ENCODE results near the gene LACTBL1. TPM values are rescaled to one million over a fixed set of nuclear protein-coding genes. Genes with fewer than 3 reads are reported as not detected.
"Not testable (repeated sequence)": the region's sequence is repeated elsewhere in the genome, so short reads cannot be mapped to it uniquely, and the experiment has no call there.

Gene LACTBL1
- total RNA-seq, 4 donors from 2014 or later: not detected

DNA sequence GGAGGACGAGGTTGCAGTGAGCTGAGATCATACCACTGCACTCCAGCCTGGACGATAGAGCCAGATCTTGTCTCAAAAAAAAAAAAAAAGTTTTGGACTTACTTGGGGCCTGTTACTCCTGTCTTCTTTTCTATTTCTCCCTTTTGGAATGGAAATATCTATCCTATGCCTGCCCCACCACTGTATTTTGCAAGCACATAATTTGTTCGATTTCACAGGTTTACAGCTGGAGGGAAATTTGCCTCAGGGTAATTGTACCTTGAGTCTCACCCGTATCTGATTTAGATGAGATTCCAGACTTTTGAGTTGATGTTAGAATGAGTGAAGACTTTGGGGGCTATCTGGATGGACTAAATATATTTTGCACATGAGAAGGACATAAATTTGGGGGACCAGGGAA, 34.4 kb upstream of the LACTBL1 start:
- H3K27me3 ChIP-seq: no peaks in the 10 kb centered on the region
- H3K4me1 ChIP-seq: no peaks in the 10 kb centered on the region
- no peaks in the 10 kb centered on the region for H3K36me3 ChIP-seq
- no peak overlapping the region for H3K27ac ChIP-seq
- TF ChIP-seq, protein P1, sequence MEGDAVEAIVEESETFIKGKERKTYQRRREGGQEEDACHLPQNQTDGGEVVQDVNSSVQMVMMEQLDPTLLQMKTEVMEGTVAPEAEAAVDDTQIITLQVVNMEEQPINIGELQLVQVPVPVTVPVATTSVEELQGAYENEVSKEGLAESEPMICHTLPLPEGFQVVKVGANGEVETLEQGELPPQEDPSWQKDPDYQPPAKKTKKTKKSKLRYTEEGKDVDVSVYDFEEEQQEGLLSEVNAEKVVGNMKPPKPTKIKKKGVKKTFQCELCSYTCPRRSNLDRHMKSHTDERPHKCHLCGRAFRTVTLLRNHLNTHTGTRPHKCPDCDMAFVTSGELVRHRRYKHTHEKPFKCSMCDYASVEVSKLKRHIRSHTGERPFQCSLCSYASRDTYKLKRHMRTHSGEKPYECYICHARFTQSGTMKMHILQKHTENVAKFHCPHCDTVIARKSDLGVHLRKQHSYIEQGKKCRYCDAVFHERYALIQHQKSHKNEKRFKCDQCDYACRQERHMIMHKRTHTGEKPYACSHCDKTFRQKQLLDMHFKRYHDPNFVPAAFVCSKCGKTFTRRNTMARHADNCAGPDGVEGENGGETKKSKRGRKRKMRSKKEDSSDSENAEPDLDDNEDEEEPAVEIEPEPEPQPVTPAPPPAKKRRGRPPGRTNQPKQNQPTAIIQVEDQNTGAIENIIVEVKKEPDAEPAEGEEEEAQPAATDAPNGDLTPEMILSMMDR (IDR thresholded peaks at IDR 0.05): no peak
- no peak for TF ChIP-seq POLR2A (IDR thresholded peaks at IDR 0.05)
- intact Hi-C loops (cut with DNase I; ENCODE audit: low total_unique reads): no loop called here
- H3K9me3 ChIP-seq: no peaks in the 10 kb centered on the region
- no peak for DNase-seq
- H3K4me3 ChIP-seq: no peak overlapping the region

DNA sequence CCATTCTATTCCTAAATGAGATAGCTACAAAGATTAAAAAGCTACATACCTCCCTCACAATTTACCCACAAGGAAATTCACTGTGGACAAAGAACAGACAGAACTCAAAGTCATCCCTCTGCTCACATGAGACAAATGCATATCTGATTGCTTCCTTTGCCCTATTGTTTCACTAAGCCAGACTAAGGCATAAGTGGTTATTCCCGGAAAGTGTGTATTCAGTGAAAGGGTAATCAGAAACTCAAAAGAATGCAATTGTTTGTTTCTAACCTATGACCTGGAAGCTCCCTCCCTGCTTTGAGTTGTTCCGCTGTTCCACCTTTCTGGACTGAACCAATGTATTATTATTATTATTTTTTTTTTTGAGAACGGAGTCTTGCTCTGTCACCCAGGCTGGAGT, 32.1 kb upstream of the LACTBL1 start:
- H3K4me3 ChIP-seq; H3K4me1 ChIP-seq; intact Hi-C loops (cut with DNase I; ENCODE audit: low total_unique reads); H3K9me3 ChIP-seq; DNase-seq; H3K27me3 ChIP-seq; H3K36me3 ChIP-seq; H3K27ac ChIP-seq: not testable (repeated sequence)

DNA sequence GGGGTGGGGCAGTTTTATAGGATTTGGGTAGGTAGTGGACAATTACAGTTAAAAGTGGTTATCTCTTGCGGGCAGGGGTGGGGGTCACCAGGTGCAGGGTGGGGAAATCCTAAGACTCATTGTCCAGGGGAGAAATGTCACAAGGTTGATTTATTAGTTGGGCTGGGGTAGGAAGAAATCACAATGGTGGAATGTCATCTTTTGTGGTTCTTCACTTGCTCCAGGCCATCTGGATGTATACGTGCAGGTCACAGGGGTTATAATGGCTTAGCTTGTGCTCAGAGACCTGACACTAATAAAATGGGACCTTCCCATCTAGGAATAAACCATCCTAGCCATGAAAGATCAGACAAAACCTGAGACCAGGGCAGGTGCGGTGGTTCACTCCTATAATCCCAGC, 31.4 kb upstream of the LACTBL1 start:
- no peak overlapping the region for H3K4me3 ChIP-seq
- intact Hi-C loops (cut with DNase I; ENCODE audit: low total_unique reads): no loop called here
- H3K4me1 ChIP-seq: no peaks in the 10 kb centered on the region
- H3K36me3 ChIP-seq: no peaks in the 10 kb centered on the region
- H3K9me3 ChIP-seq: no peaks in the 10 kb centered on the region
- TF ChIP-seq POLR2A (IDR thresholded peaks at IDR 0.05): no peak
- TF ChIP-seq, protein P1 (IDR thresholded peaks at IDR 0.05): no peak
- H3K27me3 ChIP-seq: no peaks in the 10 kb centered on the region
- no peak overlapping the region for H3K27ac ChIP-seq
- DNase-seq: no peak

DNA sequence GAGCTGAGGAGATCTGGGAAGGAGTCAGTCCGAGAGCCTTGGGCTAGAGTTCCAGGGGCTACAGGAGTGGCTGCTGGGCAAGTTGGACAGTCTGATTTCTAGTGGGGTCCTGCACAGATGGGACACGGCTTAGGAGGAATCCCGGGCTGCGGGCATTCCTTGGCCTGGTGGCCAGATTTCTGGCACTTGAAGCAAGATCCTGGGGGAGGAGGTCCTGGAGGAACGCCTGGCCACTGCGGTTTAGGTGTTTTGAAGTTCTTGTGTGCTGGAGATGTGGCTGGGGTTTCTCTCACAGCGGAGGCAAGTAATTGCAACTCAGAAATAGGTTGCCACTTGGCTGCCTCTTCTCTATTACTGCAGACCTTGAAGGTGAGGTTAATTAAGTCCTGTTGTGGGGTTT, 29.6 kb upstream of the LACTBL1 start:
- H3K27ac ChIP-seq; DNase-seq; H3K4me3 ChIP-seq; H3K9me3 ChIP-seq; H3K4me1 ChIP-seq; H3K27me3 ChIP-seq; H3K36me3 ChIP-seq; intact Hi-C loops (cut with DNase I; ENCODE audit: low total_unique reads): not testable (repeated sequence)

DNA sequence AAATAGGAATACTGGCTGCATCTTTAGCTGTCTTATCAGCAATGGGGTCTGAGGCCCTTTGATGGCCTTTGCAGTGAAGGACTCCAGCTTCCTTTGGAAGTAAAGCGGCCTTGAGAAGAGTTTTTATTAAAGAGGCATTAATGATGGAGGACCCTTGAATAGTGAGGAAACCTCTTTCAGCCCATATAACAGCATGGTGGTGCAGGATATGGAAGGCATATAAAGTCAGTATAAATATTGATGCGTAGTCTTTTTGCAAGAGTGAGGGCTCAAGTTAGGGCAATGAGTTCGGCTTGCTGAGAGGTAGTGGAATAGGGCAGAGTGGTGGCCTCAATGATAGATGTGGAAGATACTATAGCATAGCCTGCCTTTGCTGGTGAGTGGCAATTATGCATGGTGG, 27.5 kb upstream of the LACTBL1 start:
- intact Hi-C loops (cut with DNase I; ENCODE audit: low total_unique reads); H3K36me3 ChIP-seq; H3K4me1 ChIP-seq; H3K27ac ChIP-seq; DNase-seq; H3K9me3 ChIP-seq; H3K27me3 ChIP-seq; H3K4me3 ChIP-seq: not testable (repeated sequence)

DNA sequence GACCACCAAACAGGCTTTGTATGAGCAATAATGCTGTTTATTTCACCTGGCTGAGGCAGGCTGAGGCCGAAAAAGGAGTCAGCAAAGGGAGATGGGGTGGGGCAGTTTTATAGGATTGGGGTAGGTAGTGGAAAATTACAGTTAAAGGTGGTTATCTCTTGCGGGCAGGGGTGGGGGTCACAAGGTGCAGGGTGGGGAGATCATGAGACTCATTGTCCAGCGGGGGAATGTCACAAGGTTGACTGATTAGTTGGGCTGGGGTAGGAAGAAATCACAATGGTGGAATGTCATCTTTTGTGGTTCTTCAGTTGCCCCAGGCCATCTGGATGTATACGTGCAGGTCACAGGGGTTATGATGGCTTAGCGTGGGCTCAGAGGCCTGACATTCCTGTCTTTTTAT, 24.9 kb upstream of the LACTBL1 start:
- H3K4me3 ChIP-seq; DNase-seq; H3K27ac ChIP-seq; intact Hi-C loops (cut with DNase I; ENCODE audit: low total_unique reads); H3K27me3 ChIP-seq; H3K36me3 ChIP-seq; H3K4me1 ChIP-seq; H3K9me3 ChIP-seq: not testable (repeated sequence)

DNA sequence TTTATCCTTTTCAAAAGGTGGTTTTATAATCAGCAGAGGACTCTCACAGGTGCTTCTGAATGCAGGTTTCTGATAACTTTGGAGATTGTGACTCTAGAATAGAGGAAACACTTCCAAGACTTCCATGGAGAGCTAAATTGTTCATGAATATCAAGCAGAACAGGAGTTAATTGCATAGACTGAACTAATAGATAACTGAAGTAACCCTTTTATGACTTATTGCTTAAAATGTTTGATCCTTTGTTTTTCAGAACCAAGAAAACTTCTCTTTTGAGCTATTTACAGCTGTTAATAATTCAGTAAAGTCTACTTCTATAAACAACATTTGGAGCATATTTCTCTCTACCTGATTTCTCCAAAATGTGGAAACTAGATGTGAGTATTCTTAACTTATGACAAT, 23.1 kb upstream of the LACTBL1 start:
- DNase-seq: no peak
- Histone ChIP-seq H3K27me3 (no peaks in the 10 kb centered on the region), H3K4me3 (no peak overlapping the region), H3K27ac (no peak overlapping the region), H3K9me3 (no peaks in the 10 kb centered on the region), H3K4me1 (no peaks in the 10 kb centered on the region), H3K36me3 (no peaks in the 10 kb centered on the region)
- no peak for TF ChIP-seq POLR2A (IDR thresholded peaks at IDR 0.05)
- TF ChIP-seq, protein P1 (IDR thresholded peaks at IDR 0.05): no peak
- intact Hi-C loops (cut with DNase I; ENCODE audit: low total_unique reads): no loop called here

DNA sequence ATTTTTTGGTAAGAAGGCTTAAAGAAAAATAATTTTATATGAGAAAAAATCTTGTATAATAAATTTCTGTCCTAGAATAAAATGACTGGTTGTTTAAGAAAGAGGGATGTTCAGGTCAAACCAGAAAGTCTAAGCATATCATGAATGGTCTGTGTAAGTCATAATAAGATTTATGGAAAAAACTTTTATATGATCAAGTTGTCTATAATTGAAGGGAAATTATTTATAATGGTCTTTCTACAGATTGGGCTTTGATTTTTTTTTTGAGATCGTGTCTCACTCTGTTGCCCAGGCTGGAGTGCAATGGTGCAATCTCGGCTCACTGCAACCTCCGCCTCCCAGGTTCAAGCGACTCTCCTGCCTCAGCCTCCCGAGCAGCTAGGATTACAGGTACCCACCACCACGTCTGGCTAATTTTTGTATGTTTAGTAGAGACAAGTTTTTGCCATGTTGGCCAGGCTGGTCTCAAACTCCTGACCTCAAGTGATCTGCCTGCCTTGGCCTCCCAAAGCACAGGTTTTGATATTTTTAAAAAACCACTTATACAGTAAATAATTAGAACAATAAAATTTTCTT, 20.6 kb upstream of the LACTBL1 start:
- H3K9me3 ChIP-seq; H3K27ac ChIP-seq; H3K4me1 ChIP-seq; H3K27me3 ChIP-seq; intact Hi-C loops (cut with DNase I; ENCODE audit: low total_unique reads); H3K4me3 ChIP-seq; H3K36me3 ChIP-seq; DNase-seq: not testable (repeated sequence)

DNA sequence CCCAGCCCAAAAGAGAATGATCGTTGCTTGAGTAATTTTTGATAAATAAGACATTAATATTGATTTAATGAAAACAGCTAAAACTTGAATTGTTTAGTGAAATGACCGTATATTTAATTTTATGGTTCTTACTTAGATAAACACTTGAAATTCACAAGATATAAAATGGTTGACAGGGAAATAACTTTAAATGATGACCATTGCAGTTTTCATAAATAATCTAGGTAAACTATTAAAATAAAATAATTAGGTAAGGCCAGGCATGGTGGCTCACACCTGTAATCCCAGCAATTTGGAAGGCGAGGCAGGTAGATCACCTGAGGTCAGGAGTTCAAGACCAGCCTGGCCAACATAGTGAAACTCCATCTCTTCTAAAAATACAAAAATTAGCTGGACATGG, 19.7 kb upstream of the LACTBL1 start:
- DNase-seq; H3K36me3 ChIP-seq; H3K4me1 ChIP-seq; H3K9me3 ChIP-seq; H3K27me3 ChIP-seq; H3K27ac ChIP-seq; H3K4me3 ChIP-seq; intact Hi-C loops (cut with DNase I; ENCODE audit: low total_unique reads): not testable (repeated sequence)

Measured in uterus (tissue), 4 donors.